NCI-H146 treated with DMSO at 0.1 percent for 48 hours (cell line): Measurements from ENCODE around the gene CYP11A1.
"Not testable (repeated sequence)": the region's sequence is repeated elsewhere in the genome, so short reads cannot be mapped to it uniquely, and the experiment has no call there.

ENCODE experiments used
- DNase-seq: peaks from one replicate; lab custom pipeline; 2025; ENCODE audit not compliant: unreplicated experiment; lab: John Stamatoyannopoulos, UW

The CYP11A1 gene

DNA sequence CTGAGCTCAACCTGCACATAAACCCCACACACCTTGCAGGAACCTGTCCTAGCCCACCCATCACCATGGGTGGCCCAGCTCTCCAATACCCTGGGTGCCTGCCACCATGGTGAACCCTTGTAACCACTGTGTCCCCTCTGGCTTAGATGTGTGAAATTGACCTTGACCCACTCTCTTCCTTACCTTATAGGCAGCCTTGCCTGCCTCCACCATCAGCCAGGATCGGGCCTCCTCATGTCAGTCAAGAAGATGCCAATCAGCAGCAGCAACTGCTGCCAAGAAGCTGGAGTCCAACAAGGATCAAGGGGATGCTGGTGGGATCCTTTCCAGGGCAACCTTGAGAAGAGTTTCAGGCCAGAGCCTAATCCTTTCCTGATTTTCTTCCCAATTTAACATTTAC, 8.8 kb upstream of the CYP11A1 start:
- DNase-seq, result no peak

DNA sequence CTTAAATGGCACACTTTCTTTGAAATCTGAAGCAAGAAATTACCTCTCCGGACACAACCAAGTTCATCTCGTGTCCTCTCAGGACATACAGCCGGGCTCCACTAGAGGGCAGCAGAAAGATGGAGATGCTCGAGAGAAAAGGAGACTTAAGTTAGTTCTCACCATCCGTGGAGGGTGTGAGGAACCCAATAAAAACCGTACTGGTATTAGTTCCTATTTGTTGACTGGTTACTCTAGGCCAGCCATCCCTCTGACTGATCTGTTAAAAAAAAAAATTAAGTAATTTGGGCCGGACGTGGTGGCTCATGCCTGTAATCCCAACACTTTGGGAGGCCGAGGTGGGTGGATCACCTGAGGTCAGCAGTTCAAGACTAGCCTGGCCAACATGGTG, 7.9 kb upstream of the CYP11A1 start:
- peak; percentile 59 for DNase-seq

DNA sequence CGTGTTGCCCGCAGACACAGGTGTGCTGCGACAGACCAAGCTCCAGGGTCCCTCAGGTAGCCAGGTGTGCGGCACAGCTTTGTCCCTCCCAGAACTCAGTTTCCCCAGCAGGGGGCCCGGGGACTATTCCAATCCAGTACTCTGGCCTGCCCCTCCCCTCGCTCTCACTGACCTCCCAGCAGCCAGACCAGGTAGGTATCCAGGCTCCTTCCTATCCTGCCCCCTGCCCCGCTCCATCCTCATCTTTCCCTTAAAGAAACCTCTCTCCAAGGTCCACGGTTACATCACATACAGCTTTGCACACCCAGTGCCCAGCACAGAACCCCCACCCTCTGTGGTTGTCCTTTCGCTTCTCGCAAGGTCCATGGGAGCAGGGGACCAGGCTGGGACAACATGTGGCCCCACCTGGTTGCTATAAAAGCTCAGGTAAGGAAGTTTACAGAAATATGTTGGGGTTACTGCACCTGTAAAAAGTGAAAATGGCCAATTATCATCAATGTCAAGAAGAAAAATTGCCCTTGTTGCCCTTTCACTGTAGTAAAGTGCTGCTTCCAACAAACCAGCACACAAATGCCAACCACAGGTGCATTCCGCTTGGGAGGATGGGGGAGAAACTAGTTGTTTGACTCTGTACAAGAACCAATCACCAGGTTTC, 7.3 kb upstream of the CYP11A1 start:
- no peak for DNase-seq

DNA sequence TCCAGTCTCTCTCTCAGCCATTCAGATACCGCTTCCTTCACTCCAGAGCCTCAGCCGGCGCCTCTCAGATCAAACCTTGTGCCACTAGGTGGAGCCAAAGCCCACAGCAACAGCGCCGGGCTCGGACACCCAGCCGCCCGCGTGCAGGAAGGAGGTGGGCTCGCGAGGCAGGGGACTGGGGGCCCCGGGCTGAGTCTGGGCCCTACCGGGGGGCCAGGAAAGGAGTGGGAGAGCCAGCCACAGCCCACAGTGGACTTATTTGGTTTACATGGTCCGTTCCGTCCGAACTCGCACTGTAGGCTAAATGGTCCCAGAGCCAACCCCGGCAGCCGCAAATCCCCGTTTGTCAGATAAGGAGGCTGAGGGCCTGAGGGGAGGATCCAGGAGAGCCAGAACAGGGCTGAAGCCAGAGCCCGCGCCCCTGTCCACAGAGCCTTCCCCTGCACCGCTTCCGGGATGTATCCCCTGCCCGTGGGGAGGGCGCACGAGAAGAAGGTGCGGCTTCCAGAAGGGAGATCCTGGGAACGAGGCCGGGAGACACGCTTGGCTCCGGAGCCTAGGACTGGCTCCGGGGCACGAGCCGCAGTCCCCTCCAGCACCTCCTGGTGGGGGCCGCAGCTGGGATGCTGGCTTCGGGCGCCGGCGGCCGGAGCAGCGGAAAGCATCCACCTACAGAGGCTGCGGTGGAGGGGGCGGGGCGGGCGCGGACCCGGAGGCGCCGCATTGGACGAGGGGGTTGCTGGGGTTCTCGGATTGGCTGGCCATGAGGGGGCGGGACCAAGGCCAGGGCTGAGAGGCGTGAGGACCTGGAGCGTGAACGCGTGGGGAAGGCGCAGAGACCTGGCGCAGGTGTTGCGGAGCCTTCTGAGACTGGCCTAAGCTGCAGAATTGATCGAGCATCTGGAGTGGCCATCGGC, 6.5 kb upstream of the CYP11A1 start:
- DNase-seq, result peak; percentile 80

DNA sequence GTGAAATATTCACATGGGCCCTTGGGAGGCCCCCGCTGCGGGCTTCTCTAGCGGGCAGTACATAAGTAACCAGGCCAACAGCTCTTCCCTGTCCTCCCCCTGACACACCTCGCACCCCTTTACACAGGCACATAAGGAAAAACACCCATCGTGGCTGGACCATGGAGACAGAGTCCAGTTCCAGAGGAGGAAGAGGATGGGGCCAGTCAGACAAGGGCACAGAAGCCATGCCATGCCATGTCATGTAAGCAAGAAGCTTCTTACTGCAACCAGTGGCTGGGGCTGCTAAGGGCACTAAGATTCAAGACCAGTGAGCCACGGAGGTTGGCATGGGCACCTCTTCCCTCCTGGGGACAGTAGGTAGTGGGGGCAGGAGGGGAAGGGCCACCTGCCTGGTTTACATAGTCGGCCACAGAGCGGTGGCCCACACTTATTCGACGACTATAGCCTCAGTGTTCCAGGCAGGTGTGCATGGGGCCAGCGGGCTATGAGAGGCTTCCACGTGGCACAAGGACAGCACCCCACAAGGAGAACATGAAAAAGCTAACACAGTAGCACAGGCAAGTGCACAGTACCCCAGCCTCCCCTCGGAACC, 5.7 kb upstream of the CYP11A1 start:
- DNase-seq, result no peak

DNA sequence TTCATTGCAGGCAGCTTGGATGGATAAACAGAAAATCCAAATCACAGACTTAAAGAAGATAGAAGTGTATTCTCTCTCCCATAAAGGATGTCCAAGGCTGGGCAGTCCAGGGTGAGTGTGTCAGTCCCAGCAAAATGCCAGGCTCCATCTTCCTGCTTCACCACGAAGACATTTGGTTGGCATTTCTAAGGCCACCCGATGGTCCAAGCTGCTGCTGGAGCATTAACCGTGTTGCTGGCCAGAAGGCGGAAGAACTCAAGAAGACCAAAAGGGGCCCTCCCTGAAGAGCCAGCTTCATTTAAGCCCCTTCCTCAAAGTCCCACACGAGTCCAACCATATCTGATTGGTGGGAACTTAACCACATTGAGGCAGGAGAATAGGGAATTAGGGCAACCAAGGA, 3.0 kb upstream of the CYP11A1 start:
- no peak for DNase-seq

DNA sequence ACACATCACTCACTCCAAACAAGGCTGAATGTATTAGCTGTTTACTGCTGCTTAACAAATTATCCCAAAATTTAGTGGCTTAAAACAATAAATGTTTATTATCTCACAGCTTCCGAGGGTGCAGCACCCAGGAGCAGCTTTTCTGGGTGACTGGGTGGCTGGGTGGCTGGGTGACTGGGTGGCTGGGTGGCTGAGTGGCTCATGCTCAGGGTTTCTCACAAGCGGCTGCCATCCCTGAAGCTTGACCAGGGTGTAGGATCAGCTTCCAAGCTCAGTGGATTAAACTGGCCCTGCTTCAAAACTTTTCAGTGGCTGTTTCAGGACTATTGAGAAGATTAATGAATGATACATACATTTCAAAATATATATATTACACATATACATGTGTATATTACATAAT, 2.3 kb upstream of the CYP11A1 start:
- no peak for DNase-seq

DNA sequence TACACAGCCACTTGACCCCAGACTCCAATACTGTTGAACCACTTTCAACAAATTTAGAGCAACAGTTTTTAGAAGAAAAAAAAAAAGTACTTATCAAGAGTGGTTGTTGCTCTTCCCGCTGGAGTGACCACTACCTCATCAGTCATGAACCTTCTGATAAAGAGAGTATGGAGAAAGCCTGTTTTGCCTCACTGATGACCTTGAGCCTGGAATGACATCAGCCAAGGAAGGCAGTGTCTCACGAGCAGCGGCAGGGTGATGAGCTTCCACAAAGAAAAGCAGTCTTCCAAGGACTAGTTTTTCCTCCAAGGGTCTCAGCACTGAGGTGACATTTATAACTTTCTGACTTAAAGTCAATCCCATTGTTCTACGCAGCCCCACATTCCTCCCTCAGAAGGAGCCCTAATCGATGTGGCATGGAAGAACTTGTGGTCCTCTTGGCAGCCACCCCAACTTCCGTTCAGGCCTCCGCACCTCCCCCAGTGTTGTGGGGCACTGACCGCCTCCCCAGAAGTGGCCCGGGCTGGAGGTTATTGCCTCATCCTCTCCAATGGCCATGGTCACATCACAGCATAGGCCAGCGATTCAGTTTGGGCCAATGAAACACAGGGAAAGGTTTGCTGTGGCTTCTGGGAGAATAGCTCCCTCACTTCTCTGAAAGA, 1.8 kb upstream of the CYP11A1 start:
- no peak for DNase-seq

DNA sequence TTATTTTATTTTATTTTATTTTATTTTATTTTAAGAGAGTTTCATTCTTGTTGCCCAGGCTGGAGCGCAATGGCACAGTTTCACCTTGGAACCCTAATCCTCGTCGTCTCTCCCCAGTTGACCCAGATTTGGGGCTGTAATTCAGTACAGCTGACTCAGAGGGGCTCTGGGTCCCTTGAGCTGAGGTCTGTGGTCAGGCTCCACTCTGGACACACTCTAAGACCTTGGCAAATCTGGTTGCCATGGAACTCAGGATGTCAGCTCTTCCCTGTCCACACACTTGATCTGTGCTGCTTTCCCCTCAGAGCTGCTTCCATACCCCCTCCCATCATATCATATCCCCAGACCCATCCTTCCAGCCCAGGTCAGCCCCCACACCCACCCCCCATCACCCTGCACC, 675 bp upstream of the CYP11A1 start:
- DNase-seq, result no peak

DNA sequence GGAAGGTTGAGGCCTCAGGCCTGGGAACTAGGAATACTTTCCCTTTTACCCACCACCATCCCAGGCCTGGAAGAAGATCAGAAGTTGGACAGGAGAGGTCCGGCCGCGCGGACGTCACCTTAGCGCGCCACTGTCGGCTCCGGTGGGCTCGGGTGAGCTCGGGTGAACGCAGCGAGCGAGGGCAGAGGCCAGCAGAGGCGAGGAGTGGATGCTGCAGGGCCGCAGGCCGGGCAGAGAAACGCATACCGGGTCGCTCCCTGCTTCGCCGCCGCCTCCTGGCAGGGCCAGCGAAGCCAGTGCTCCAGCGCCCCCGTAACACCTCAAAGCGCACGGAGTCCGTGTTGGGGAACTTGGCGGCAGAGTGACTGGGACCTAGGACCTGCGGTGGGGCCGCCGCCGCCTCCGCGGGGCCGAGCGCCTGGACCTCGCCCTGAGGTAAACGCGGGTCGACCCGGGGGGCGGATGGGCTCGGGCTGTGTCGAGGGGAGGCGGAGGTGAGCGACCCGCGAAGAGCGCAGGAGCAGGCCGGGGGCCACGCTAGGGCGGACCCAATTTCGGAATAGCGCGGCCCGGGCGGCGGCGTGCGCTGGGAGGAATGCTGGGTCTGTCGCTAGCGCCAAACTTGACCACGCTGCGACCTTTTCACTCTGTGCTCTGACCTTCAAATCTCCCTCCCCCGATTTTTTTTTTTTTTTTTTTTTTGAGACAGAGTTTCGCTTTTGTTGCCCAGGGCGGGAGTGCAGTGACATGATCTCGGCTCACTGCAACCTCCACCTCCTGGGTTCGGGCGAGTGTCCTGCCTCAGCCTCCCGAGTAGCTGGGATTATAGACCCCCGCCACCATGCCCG, 1.6 kb downstream of the CYP11A1 start:
- no peak for DNase-seq

DNA sequence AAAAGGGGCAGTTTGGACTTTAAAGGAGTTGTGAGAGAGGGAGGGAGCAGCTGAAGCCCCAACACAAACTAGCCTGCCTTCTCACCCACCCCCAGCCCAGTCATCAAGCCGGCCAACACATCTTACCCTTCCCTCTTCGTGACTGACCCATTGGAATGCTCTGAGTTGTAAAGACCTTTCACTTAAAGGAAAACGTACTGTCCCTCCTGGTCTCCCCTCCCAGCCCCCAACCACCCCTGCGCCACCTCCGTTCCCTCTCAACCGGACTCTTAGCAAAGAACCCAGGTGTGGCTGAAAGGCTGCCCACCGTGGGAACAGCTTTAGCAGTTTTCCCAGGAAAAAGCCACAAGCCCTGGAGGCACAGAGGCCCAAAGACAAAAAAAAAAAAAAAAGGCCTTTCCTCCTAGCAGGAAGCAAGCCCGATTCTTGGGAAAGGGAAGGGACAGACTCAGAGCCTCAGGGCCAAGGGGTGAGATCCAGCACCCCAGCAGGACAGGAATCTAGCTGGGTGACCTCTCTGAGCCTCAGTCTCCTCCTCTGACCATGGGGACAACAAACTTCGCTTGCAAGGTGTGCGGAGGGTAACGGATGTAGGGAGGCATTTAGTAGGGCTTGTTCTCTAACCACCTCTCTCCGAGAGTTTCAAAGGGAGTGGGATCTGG, 2.4 kb downstream of the CYP11A1 start:
- no peak for DNase-seq

DNA sequence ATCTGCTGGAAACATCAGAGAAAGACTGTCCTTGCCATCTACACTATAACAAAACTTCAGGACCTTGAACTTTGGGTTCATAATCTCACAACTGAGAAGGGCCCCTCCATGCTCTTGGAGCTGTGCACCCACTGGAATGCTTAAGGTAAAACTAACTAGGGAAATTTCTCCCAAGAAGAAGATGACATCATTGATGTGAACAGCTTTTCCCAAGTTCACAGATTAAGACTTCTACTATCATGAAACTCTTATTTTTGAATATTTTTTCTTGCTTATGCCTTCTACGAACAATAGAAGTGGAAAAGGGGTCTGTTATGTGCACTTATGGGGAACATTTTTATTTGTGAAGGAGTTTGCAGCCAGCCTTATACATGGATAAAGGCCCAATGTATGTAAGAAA, 5.0 kb downstream of the CYP11A1 start:
- no peak for DNase-seq

DNA sequence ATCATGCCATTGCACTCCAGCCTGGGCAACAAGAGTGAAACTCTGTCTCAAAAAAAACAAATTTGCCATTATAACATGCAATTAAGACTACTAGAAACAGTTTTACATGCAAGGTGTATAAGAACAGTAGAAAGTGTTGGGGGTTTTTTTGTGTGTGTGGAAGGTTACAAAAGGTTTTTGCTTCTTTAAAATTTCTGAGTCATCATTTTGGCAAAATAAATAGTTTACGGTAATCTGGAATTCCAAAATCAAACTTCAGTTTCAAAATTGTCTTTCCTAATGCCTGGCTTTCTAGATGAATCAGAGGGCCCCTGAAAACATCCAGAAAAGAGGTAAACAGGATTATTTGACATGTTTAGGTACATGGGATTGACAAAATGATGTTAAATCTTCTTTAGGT, 6.6 kb downstream of the CYP11A1 start:
- DNase-seq, result not testable (repeated sequence)

DNA sequence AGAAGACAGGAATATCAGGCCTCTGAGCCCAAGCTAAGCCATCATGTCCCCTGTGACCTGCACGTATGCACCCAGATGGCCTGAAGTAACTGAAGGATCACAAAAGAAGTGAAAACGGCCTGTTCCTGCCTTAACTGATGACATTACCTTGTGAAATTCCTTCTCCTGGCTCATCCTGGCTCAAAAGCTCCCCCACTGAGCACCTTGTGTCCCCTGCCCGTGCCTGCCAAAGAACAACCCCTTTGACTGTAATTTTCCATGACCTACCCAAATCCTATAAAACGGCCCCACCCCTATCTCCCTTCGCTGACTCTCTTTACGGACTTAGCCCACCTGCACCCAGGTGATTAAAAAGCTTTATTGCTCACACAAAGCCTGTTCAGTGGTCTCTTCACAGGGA, 8.1 kb downstream of the CYP11A1 start:
- not testable (repeated sequence) for DNase-seq

DNA sequence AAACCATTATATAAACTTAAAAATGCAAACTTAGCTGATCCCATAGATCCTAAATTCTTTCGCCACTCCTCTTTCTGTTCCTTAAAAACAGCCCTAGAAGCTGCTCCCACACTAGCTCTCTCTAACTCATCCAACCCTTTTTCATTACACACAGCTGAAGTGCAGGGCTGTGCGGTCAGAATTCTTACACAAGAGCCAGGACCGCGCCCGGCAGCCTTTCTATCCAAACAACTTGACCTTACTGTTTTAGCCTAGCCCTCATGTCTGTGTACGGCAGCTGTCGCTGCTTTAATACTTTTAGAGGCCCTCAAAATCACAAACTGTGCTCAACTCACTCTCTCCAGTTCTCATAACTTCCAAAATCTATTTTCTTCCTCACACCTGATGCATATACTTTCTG, 9.9 kb downstream of the CYP11A1 start:
- not testable (repeated sequence) for DNase-seq

DNA sequence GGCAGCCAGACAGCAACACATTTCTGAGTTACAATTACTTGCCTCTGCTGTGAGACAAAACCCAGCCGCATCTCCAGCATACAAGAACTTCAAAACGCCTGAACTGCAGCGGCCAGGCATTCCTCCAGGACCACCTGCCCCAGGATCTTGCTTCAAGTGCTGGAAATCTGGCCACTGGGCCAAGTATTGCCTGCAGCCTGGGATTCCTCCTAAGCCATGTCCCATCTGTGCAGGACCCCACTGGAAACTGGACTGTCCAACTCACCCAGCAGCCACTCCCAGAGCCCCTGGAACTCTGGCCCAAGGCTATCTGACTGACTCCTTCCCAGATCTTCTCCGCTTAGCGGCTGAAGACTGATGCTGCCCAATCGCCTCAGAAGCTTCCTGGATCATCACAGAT, 11.4 kb downstream of the CYP11A1 start:
- DNase-seq, result not testable (repeated sequence)

DNA sequence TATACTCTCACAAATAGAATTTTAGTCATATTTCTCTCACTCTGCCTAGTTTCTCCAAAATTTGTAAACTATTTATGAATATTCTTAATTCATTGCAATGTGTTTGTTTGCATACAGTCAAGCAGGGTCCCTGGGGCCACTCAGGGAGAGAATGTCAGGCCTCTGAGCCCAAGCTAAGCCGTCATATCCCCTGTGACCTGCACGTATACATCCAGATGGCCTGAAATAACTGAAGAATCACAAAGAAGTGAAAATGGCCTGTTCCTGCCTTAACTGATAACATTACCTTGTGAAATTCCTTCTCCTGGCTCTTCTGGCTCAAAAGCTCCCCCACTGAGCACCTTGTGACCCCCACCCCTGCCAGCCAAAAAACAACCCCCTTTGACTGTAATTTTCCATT, 13.5 kb downstream of the CYP11A1 start:
- DNase-seq, result not testable (repeated sequence)

DNA sequence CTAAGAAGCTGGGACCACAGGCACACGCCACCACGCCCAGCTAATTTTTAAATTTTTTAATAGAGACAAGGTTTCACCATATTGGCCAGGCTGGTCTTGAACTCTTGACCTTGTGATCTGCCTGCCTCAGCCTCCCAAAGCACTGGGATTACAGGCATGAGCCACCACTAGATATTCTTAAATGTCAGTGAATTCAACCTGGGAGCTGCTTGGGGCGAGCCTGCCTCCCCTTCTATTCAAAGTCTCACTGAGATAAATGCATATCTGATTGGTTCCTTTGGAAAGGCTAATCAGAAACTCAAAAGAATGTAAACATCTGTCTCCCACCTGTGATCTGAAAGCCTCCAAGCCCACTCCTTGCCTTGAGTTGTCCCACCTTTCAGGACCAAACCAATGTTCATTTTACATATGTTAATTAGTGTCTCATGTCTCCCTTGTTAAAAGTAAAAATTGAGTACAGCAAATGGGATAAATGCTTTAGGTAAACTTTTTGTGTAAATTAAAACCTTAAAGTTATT, 15.0 kb downstream of the CYP11A1 start:
- DNase-seq, result no peak

DNA sequence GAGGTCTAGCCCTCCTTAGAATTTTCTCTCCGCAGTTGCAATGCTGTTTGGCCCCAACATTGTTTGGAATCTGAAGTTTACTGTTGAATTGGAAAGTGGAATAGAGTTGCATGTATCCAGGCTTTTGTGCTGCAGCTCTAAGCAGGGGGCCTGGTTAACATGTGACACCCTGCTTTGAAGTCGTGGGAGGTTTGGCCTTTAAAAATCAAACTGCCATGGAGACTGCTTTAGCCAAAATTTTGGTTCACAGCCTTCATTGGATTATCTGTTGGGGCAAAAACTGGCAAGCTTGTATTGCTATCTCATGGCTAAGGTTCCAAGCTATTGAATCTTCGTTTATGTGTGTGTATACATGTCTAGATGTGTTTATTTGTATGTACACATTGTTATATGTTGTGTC, 15.8 kb downstream of the CYP11A1 start:
- no peak for DNase-seq
